HG02870 (cell line): ENCODE data around the gene LPIN1.
A peak's percentile ranks its signal among the peaks of the same experiment; 100 is the strongest.

ENCODE experiments used
- ATAC-seq: cut with Tn5 transposase; IDR thresholded peaks from one replicate; pipeline ENCODE4 v1.9.1; 2021; ENCODE audit warnings: mild to moderate bottlenecking, moderate library complexity; ENCODE audit not compliant: unreplicated experiment

LPIN1 gene, protein sequence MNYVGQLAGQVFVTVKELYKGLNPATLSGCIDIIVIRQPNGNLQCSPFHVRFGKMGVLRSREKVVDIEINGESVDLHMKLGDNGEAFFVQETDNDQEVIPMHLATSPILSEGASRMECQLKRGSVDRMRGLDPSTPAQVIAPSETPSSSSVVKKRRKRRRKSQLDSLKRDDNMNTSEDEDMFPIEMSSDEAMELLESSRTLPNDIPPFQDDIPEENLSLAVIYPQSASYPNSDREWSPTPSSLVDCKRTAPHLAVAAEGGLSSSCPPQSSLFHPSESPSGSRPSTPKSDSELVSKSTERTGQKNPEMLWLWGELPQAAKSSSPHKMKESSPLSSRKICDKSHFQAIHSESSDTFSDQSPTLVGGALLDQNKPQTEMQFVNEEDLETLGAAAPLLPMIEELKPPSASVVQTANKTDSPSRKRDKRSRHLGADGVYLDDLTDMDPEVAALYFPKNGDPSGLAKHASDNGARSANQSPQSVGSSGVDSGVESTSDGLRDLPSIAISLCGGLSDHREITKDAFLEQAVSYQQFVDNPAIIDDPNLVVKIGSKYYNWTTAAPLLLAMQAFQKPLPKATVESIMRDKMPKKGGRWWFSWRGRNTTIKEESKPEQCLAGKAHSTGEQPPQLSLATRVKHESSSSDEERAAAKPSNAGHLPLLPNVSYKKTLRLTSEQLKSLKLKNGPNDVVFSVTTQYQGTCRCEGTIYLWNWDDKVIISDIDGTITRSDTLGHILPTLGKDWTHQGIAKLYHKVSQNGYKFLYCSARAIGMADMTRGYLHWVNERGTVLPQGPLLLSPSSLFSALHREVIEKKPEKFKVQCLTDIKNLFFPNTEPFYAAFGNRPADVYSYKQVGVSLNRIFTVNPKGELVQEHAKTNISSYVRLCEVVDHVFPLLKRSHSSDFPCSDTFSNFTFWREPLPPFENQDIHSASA

DNA sequence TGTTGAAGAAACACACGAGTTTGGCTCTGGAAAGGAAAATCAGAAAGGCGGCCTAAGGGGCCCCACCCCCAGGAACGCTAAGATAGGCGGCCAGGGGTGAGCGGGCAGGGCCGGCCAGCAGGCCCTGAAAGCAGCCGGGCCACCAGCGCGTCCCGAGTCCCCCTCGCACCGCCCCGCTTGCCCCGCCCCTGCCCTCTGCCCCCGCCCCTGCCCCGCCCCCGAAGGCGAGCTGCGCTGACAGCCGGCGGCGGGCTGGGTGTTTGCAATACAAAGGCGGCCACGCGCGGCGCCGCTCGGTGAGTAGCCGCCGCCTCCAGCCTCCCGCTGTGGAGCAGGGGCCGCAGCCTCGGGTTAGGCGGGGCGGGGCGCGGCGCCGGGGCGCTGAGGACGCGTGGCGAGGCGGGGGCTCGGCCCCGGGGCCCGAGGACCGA is at the start of gene LPIN1:
Gene LPIN1, plus strand, starts transcription at position 257 of the 431 bp plus-strand sequence. CDS start 18,910 bp downstream, outside the sequence.
- peak; percentile 45 for ATAC-seq

DNA sequence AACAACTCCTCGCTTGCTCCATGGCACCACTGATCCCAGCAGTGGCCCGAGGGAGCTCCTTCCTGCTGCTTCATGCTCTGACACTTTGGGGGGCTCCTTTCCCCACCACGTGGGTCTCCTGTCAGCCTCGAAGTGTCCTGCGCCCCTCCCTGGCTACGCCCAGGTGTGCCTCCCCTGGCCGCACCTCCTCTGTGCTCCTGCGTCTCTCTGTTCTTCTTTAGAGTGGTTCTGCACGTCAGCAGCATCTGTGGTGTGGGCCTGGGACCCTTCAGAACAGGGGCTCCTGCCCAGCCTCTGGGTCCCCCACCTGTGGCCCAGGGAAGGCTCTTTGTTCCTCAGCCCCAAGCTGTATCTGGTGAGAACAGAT is 49.7 kb upstream of the LPIN1 start:
- ATAC-seq, result no peak

DNA sequence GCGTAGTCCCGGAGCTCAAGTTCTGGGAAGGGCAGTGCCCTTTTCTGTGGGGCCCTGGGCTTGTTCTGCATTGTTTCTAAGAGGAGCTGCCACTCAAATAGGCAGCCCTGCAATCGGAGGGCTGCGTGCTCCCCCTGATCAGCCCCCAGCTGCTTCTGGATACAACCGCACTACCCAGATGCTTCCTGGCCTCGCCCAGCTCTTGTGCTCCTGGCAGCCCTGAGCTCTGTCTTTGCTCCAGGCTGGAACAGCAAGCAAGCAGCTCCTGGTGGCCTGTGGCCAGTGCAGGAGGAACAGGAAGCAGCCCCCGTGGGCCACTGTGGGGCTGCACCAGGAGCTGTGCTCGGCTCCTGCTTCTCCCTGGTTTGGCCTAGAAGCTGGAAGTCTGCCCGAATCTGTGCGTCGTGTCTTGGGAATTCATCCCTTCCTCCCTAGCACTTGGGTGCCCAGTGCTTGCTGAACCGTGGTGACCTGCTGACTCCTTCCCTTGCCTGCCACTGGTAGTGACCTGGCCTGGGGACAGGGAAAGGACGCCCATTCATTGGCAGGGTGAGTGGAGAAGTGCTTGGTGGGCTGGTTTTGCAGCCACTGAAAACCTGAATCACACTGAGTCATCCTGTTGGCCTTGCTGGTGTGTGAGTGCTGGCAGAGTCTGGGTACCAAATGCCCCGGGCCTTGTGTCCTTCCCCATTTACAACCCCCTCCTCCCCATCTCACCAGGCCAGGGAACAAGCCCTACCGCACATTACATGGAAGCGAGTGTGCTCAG is 49.1 kb upstream of the LPIN1 start:
- ATAC-seq, result no peak

DNA sequence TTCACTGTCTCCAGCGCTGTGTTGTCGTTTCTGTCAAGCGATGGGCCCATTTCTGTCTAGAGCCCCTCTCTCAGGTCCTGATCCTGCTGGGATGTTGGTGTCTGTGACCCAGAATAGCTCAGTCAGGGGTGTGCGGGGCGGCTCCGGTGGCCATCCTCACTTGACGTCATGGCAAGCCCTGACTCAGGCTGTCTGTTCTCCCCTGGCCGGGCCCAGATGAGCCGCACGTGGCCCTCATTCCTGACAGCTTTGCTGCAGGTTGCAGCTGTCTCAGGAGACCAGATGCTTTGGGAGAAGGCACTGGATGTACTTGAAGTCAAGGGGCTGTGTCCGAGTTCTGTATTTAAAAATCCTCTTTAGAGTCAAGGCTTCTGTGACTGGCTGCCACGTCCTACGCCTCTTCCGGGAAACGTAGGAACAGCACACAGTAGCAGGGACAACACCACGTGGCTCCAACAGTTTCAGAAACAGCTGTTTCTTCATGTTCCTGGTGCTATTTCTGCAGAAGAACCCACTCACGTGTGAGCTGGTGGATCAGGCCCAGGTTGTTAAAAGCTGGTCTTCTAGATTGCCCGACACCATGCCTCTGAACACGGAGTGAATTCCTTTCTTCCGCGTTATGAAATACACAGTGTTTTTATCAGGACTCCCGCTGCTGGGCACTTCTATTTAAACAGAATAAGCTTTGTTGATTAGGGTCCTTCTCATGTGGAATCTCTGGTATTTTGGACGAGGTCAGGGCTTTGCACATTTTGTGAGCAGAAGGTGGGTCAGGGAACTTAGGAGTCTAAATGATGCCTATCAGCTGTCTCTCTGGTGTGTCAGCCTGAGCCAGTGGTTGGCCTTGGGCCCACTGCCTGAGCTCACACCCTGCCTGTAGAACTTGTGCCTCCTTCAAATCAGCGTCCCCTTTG is 48.2 kb upstream of the LPIN1 start:
- no peak for ATAC-seq

DNA sequence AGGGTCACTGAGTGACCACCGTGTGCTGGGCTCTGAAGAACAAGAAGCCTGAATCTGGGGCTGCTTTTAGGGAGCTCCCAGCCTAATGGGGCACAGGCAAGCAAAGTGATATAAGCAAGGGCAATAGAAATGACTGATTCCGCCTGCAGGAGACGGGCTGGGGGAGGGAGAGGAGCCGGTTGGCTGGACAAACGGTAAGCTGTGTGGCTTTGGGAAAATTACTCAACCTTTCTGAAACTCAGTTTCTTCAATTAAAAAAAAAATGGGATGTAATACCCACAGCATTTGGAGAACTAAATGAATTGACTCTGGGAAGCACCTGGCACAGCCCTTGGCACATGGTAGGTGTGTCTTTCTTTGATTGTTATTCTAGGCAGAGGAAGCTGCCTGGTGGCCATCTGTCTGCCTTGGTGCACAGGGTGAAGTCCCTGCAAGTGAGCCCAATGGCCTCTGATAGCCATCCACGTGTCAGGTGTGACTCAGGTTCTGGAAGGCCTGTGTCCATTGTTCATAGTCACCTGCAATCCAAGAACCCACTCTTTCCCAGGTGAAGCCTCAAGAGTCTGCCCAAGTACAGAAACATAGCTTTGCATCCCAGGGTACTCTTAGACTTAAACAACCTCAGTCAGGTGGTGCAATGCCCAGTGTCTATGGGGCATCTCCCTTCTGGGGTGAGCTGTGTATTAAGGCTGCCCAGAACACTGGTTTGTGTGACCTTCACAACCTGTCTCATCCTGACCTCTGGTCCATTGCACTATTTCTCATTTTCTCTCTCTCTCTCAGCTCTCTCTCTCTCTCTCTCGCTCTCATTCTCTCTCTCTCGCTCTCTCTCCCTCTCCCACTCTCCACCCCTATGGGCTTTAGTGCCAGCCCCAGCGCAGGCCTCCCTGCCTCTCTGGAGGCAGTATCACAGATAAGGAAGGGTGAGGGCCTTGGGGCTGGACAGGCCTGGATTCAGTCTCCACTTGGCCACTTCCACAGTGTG is 46.5 kb upstream of the LPIN1 start:
- no peak for ATAC-seq

DNA sequence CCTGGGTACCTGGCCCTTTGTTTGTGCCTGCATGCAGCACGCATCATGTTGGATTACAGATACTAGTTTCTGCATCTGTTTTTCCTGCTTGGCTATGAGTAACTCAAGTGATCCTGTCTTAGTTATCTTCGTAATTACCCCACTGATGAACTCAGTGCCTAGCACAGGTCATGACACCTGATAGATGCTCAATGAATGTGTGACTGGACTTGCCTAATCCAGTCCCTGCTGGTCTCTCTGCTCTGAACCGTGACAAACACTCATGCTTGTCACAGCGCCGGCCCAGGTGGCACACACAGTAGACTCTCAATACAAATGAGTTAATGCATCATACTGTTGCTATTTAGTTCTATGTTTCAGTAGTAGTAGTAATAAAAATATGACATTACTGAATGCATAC is 45.2 kb upstream of the LPIN1 start:
- ATAC-seq, result no peak

DNA sequence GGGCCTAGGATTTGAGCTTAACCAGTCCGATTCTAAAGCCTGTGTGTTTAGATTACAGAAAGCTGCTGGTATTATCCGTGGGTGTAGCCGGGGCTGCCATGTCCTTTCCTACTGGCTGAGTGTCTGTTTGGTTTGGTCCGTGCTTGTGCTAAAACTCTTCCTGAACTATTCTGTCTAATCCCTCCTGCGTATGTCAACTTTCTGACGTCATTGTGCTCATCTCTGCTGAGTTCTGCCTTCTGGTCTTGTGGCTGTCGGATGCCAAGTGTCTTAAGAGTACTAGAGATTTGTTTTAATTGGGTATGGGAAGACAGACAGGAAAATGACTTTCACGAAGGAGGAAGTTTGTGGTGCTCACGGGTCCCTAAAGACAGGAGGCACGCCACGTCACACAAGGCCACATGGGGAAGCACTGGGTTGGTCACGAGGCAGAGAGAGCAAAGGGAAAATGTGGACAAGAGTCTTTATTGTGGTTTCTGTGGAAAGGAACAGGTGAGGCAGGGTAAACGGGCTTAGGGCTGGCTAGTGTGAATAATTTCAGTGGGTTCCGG is 44.6 kb upstream of the LPIN1 start:
- no peak for ATAC-seq

DNA sequence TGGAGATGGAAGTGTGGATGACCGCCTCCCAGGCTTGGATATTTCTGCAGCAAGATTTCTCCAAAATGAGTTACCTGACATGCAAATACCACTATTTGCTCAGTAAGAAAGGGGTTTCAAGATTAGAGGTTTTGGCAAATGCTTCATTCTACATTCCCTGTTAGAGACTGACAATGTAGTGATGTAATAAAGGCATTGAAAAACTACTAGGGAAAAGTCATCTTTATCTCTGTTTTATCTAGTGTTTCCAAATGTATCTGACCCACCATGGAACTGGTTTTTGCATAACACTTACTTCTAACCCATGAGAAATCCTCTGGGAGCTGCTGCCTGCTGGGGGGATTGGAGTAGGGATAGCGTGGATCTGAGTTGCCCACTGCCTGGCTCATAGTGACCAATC is 43.5 kb upstream of the LPIN1 start:
- ATAC-seq, result no peak

DNA sequence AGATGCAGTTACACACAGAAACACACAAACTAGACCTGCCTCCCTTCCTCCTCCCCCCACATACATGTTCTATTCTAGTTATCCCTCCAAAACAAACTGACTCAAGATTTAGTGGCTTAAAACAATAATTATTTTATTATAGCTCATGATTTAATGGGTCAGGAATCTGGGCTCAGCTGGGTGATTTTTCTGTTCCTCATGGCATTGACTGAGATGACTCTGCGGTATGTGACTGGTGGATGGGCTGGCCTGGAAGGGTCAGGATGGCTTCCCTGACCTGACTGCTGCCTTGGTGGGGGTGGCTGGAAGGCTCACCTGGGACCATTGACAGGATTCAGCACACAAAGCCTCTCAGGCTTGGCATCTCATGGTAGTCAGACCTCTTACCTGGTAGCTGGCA is 42.7 kb upstream of the LPIN1 start:
- ATAC-seq, result no peak

DNA sequence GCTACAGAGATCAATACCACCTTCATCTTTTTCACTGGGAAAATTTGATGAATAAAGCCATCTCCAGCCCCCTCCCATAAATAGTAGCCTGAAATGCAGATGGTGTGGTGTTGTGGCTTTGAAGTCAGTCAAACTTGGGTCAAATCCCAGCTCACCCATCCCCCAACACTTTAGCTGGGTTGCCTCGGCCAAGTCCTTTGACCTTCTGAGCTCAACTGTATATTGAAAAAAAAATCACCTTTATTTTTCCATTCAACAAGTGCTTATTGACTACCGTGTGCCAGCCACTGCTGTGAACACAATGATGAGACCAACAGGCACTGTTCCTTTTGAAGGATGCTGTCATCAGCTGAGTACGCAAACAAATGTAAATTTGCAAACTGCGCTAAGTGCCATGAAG is 41.4 kb upstream of the LPIN1 start:
- ATAC-seq, result no peak

DNA sequence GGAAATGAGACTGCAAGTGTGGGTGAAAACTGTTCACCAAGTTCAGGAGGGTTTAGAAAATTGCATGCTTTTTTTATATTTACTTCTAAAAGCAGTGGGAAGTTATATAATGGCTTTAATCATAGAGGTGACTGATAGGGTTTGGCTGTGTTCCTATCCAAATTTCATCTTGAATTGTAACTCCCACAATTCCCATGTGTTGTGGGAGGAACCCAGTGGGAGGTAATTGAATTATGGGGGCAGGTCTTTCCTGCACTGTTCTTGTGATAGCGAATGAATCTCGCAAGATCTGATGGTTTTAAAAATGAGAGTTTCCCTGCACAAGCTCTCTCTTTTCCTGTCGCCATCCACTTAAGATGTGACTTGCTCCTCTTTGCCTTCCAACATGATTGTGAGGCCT is 40.7 kb upstream of the LPIN1 start:
- no peak for ATAC-seq

DNA sequence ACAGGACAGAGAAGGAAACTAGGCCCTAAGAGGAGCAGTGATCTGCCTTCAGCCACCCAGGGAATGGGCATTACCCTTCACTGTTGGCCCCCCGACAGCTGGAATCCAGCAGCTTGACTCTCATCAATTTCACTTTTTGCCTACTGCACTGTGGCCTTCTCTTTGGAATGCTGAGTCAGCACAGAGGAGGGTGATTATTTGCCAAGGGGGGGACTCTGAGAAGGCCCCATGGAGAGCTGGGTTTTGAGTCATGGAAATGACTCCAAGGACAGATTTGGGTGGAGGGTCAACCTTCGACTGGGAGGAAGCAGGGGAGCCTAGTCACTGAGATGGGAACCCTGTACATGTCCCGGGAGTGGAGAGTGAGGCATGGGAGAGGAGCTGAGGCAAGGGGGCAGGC is 38.3 kb upstream of the LPIN1 start:
- no peak for ATAC-seq

DNA sequence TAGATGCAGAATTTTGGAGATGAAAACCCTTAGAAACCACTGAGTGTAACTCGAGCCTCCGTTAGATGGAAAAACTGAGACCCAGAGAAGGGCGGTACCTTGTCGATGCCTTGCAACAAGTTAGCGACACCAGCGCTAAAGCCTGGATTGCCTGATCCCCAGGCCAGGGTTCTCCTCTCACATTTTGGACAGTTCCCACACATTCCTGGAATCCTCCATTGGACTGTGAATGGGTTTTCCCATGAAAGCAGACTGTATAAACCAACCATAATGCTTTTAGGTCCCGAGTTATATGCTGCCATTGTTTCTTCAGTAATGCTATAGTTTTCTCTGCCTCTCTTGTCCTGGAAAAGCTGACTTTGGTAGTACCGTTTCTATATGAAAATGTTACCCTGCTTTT is 37.1 kb upstream of the LPIN1 start:
- ATAC-seq, result no peak

DNA sequence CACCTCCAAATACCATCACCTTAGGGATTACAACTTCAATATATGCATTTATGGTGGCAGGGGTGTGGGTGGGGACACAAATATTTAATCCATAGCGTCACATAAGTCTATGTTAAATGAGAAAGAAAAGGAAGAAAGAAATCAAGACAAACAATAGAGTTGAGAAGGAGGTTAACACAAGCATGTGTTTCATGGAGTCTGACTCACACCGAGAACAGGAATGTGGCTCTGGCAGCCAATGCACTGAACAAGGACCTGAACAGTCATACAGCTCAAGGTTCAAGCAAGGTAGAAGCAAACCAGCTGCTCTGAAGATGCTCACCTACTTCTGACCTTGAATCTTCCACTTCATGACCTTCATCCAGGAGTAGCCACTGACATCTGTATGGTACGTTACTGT is 36.2 kb upstream of the LPIN1 start:
- ATAC-seq, result no peak

DNA sequence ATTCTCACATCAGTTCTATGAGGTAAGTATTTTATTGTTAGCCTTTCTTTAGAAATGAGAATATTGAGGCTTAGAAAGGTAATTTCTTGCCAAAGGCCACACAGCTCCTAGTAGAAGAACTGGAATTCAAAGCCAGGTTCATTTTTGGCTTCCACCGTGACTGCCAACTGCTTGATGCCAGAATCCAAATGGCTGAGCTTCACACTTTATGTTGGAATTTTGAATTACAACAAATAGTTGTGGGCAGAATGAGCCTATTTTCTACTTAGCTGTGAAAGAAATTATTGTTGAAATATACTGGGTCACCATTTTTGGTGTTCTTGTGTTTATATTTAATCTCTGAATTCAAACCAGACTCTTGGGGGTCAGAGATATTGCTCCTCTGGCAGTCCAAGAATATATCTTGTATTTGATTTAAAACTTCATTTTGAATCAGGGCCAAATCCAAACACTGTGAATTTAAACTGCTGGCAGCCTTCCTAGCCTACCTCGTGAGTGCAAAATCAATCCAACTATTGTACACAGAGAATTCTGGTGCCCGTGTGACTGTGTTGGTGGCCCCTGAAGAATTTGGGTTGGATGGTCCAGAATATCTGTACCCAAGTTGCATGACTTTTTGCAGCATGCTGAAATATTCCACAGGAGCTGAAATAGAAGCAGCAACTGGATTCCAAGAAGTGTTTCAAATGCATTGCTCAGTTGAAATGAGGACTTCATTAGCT is 35.6 kb upstream of the LPIN1 start:
- ATAC-seq, result no peak

DNA sequence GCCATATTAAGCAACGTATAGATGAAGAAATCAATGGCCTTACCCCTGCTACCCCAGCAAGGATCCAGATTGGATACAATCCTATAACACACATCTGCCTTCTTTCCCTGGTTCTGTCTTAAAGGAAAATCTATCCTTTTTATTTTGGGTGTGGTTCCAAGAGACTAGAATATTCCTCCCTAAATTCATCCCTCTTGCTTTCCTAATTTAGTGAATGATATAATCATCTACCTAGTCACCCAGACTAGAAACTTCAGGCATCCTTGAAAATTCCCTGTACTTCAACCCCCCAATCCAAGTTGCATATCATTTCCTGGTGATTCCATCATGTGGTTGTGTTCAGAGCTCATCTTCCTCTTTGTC is 35.1 kb upstream of the LPIN1 start:
- ATAC-seq, result no peak

DNA sequence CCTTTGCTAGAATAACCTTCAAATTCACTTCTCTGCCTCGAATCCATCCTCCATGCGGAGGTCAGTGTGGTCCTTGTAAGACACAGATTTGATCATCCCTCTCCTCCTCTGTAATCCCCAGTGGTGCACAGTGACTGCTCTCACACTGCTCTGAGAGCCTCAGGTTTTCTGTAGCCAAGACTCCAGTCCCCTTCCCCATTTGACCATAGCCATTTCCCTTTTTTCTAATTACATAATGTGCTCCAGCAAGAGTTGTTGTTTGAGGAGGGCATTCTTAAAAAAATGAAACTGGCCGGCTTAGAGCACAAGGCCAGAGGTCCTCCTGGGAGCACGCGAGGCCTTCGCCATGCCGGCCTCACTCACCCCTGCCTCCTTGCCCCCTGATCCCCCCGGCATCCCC is 34.7 kb upstream of the LPIN1 start:
- no peak for ATAC-seq

DNA sequence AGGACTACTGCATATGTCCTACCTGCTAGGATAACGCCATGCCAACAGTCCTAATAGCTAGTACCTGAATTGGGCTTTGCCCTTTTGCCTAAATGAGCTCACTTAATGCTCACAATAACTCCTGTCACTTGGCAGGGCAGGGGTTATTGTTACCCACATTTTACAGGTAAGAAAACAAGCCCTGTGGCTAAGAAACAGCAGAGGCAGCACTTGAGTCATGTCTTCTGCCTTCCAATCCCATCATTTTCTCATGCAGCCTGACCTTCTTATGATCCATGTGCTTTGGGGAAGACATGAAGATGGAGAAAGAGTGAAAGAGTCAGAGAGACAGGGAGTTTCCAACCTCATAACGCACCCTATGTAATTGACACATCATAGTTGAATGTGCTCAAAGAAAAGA is 33.6 kb upstream of the LPIN1 start:
- no peak for ATAC-seq
